NCI-H345 treated with DMSO at 0.1 percent for 48 hours (cell line): Measurements from ENCODE around the gene ZNF175.

ENCODE experiments used
- DNase-seq: peaks from one replicate; lab custom pipeline; 2025; ENCODE audit not compliant: unreplicated experiment; lab: John Stamatoyannopoulos, UW

The ZNF175 gene

DNA sequence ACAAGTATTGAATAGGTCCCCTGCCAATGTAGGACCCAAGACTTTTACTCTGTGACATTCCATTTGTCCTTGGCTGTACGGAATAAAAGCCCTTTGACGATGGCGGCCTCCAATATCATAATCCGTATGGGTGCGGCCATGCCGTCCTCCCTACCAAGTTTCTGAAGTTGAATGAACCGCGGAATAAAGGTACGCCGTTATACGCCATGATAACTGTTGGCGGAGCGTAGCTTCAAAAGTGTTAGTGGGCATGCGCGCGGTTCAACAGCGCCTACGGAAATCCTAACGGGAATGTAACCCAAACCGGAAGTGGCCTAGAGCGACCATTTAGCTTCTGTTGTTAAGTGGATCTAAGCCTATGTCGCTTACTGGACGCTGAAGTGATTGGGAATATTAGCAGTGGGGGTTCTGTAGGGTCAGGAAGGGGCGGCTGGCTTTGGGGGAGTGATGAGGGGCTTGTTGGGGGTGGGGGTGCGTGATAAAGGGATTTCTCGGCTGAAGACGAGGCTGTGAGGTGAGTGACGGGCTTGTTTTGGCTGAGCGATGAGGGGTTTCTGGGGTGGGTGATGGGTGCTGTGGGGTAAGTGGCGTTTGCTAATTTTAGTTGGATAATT, at the start of gene ZNF175:
Gene ZNF175 (plus strand): TSS at position 322 of the 614 bp plus-strand sequence. CDS start 2,047 bp downstream, outside the sequence.
- no peak for DNase-seq

DNA sequence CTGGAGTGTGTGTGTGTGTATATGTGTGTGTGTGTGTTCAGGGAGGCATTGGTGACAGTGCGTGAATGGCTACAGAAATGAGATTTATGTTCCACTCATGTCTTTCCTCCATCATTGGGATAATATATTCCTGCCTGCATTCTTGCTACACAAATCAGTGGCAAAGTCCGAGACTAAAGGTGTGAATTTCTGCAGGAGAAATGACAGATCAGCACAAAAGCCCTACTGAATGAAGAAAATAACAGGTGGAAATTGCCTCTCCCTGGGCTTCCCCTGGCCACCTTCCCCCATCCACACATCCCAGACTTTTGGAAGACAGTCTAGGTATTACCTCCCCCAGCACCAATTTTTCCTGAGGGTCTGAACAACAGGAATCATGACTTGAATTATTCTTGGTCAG, 49.7 kb upstream of the ZNF175 start:
- no peak for DNase-seq

DNA sequence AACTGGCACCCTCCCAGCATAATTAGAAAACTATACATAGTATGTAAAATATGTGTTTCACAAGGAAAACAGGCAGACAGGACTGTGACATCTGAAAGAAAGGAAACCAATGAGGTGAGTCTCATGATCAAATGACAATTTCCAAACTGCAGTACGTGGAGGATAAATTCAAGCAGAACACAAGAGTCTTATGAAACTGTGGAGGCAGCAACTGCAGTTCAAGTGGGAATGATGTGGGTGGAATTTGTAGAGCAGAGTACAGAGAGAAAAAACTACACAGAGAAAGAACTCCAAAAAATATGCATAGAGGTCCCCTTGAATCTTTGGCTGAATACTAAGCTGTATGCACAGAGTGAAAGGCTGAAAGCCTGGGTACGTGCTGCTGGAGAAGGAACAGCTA, 49.3 kb upstream of the ZNF175 start:
- DNase-seq = no peak

DNA sequence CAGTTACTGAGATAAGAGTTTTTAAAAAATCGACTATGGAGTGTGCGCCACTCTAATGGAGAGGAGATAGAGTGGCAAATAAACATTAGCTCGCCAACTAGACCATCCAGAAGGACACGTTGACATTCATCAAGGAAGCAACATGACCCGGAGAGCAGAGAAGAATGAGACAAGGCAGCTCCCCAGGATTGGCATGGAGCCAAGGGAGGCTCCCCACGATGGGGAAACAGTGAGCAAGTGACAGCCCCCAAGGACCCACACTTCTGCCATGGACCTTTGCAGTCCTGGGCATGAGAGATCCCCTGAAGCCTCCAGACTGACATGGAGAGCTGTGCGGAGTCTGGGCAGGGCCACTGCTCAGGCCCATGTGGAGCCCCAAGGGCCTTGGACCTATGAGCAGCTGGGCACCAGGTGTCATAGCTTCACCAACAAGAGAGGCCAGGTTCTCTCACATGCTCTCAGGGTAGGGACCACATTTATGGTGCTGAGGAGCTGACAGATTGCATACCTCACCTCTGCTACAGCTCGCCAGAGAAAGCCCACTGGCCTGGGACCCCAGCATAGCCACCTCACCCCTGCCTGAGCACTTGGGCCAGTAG, 46.3 kb upstream of the ZNF175 start:
- no peak for DNase-seq

DNA sequence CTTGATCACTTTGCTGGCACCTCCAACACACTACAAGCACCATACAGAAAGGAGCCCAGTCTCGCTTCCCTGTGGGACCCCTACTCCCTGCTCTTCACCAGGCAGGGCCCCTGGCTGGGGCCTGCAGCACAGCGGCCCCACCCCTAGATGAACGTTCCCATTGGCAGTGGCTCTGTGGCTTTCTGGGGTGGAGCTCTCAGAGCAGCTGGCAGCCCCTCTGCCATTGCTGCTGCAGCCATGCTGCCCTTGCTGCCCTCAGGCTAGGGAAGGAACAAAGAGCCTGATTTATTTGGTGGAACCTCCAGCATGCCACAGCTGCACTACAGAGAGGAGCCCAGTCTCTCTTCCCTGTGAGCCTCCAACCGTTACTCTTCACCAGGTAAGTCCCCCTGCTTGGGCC, 45.4 kb upstream of the ZNF175 start:
- no peak for DNase-seq

DNA sequence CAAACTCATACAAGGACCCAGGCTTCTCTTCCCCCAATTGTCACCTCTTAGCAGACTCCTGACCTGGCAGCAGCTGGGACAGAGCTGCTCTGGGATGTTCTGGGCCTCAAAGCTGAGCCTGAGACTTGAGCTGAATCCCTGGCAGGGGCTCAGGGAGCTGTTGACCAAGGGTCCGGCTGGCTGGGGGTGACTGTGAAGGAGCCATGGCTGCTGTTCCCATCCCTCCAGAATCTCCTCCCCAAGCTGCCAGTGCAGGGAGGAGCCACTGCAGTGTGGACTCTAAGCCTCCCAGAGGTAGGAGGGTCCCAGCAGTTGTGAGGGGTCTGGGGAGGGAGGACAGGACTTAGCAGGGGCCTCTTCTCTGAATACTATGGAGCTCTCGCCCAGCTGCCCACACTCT, 41.8 kb upstream of the ZNF175 start:
- no peak for DNase-seq

DNA sequence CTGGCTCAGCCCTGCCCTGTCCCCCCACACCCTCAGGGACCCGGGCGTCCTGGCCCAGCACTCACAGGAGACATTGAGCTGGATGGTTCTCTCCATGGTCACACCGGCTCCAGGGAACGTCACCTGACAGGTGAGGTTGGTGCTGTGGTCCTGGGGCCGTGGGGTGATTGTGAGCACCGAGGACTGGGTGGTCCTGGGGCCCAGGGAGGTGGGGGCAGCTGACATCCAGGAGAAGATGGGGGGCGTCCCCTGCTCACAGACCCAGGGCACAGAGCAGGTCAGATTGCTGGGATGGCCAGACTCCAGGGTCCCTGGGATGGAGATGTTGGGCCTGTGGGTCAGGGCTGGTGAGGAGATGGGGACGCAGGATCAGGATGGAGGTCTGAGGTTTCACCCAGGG, 40.5 kb upstream of the ZNF175 start:
- DNase-seq = no peak

DNA sequence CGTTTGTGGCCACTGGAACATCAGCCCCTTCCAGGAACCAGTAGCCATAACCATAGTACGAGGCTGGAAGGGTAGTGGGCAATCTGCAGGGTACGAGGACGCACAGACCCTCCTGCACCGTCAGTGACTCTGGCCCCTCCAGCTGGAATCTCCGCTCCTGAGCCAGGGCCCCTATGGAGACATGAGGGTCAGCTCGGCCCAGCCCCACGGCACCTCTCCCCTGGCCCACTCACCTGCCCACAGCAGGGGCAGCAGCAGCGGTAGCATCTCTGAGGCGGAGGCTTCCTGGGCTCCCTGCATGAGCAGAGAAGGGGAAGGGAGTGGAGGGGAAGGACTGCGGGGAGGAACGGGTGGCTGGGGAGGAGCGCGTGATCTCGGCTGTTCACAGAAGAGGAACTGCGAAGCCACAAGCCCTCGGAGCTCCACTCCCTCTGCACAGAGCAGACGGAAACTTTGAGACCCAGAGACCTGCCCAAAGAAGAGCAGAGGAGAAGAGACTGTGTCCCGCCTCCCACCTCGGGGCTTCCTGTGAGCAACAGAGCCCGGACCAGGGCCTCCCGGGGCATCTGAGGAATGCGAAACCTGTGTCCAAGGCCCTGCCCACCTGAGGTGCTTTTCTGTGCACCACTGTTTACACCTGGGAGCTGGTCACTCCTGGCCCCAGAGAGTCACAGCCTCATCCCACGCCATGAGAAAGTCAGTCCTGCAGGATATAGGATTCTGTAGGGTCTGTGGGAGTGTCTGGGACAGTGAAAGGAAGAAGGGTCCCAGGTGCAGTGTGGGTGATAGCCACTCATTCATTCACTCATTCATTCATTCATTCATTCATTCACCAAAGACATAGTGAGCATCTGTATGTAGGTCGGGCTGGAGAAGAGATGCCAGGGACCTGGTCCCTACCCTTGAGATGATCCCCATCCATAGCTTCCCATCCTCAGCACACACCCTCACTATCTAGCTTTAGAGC, 39.5 kb upstream of the ZNF175 start, which contains the start of gene SIGLEC6:
Gene SIGLEC6 (minus strand): TSS at position 322 of the 967 bp plus-strand sequence. CDS start 22 bp downstream, at position 300.
- no peak for DNase-seq

DNA sequence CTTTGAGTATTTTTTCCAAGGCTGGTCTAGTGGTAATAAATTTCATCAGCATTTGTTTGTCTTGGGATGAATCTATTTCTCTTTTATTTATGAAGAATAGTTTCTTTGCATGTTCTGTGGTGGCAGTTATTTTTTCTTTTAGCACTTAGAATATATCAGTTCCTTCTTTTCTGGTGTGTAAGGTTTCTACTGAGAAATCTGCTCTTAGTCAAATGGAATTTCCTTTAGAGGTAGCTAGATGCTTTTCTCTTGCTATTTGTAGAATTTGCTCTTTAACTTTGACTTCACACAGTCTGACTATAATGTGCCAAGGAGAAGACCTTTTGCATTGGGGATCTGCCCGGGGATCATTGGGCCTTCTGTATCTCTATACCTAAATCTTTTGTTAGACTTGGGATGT, 35.5 kb upstream of the ZNF175 start:
- DNase-seq = no peak

DNA sequence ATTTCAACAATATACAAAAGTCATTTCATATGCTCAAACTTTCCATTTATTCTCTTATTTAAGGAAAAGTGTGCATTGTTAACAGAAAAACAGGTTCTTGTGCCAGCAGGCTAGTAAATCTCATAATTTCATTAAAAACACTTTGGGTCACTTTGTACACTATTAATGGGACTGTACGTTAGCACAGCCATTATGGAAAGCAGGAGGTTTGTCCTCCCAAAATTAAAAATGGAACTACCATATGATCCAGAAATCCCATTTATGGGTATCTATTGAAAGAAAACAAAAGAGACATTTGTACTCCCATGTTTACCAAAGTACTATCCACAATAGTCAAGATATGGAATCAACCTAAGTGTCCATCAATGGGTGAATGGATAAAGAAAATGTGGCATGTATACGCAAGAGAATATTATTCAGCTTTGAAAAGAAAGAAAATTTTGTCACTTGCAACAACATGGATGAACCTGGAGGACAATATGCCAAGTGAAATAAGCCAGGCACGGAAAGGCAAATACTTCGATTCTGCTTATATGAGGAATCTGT, 31.2 kb upstream of the ZNF175 start:
- no peak for DNase-seq

DNA sequence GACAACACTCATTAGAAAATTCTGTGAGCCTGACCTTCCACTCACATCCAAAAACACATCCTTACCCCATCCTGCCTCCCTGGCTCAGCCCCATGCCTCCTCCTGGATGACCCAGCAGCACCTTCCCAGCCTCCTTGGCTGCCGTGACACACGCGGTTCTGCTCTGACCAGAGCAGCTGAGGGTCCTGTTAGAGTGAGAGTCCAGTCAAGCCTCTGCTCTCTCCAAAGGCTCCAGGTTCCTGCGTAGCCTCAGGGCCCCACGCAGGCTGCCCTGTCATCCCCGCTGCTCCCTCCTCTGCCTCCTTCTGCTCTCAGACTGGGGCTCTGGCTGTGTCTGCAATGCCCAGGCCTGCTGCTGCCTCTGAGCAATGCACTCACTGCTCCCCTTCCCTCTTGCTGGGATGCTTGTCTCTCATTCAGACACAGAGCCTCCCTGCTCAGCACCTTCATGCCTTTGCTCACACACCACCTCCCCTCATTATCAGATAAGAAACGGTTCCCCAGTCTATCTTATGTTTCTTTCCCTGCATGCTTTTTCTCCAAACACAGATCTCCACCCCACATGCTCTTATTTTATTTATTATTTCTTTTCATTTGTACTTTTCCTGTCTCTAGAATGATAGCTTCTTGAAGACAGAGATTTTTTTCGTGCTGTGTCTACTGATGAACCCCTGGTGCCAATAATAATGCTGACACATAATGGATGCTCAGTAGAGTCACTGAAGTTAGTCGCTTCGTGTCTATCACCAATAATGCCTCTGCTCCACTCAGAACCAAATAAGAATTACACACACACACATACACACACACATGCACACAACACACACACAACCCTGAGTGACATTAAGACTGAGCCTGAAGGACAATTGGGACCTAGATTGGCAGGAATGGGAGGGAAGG, 29.4 kb upstream of the ZNF175 start:
- DNase-seq = no peak

DNA sequence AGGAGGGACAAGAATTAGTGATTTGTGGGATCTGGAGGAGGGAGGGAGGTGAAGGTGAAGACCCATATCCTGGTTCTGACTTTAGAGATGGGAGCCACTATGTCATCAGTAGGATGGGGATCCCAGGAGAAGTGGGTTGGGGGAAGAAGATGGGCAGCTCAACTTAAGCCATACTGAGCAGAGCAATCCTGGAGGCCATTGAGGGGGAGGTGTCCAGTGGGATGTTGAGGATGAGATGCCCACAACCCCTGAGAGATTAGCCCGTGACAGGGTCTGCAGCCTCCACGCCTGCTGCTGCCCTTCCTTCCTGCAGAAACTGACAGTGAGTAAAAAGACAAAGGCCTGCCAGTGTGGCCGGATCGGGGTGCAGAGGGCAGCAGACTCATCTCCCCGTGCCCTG, 28.4 kb upstream of the ZNF175 start:
- DNase-seq = no peak

DNA sequence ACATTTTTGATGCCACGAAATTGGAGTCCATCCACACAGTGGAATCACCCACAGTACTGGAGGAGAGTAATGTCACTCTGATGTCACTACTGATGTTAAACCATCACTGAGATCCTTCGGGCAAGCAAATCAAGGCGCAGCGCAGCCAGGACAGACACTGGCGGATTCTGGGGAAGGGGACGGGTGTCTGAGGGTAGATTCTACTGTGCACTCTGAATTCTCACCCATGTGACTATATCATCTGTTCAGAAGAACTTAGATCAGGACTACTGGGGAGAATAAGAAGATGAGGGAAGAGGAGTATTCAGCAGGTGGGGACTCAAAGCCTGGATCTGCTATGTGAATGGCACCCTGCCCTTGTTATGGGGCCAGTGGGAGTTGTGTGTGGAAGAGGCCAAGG, 27.0 kb upstream of the ZNF175 start:
- no peak for DNase-seq

DNA sequence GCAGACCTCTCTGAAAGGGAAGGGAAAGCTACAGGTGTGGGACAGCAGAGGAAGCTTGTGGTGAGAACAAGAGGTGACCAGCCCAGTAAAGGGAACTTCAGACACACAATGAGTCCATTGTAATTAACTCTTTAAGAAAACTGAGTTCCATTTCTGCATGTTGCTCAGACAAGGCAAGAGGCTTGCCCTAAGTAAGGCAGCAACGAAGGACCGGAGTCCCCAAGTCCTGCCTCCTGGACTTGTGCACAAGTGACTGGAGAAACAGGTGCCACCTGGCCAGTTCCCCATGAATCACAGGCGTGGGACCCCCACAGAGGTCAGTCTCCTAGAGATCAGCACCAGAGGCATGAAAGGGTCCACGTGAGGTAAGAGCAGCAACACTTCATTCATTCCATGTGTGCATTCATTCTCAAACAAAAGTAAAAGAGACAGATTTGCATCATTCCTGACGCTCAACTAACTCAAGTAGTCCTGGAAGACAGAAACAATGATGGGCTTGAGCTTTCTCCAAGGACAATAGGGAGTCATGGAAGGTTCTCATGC, 24.9 kb upstream of the ZNF175 start:
- DNase-seq = no peak

DNA sequence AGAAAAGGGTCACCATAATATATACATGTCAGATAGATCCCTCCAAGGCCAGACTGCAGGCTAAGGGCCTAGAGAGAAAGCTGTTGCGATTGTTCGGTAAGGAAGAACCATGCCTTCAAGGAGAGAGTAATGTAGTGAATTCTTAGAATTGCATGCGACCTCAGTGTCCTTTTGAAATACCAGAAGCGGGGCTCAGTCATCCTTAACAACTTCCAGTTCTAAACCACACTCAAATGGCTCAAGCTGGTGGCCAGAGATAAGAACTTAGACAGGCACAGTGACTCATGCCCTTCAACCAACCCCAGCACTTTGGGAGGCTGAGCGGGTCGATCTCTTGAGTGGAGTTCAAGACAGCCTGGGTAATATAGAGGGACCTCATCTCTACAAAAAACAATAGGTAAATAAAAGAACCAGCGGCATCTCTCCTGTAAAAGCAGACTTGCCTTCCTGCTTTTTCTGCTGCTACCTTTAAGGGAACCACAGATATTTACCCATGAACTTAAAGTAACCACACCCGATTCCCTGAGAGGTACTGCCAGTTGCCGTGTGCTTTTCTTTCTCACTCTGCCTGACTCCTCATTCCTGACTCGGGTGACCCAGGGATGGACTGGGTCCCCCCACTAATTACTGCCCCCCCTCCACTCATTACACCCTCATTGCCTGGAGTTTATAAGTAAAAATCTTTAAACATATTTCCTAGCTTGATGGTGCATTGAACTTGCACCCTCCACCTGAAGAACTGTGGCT, 24.3 kb upstream of the ZNF175 start:
- no peak for DNase-seq

DNA sequence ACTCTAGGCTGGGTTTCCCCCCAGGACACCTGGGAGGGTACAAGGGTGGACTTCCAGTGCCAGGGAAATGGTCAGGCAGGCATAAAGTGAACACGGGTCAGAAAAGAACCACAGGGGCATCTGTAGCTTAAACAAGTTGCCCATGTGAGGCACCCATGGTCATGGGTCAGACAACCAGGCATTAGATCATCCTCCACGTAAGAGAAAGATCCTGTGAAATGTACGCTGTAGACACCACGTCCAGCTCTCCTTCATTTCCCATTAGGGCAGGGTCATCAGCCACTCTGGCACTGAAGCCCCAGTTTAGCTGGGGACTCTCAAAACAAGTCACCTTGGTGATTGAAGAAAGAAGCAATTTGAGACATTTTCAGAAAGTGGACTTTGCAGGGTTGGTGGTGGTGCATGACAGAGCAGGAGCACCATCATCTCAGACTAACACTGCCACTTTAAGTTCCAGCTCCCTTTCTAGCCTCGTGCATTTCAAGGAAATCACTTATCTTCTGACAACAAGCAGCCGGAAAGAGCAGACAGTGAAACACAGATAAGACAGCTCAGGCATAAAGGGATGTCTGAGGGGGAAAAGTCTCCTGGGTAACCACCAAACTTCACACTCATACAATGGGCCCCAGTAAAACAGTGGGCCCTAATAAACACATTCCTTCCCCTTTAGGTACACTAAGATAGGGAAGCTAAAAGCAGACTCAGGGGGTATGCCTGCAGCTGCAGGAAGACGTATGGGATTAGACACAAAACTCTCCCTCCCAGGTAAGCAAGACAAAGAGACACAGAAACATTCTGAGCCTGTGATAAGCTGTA, 23.5 kb upstream of the ZNF175 start:
- no peak for DNase-seq

DNA sequence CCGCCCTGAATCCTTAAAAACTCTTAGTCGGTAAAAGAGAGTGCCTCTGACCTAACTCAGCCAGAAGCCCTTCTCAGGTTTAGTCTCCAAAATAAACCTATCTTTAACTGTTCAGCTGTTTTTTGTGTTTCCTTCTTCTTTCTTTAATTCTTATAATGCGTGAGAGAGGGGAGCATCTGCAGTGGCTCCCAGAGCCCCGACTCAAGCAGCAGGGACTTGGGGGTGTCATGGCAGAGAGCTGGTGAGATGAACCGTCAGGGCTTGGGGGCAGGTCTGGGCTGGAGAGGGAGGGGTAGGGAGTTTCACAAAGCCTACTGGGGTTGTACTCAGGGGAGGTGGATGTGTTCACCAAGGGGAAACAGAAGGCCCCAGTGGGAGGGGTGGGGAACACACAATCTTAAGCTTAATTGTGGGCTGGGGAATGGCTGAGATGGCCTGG, 22.9 kb upstream of the ZNF175 start:
- no peak for DNase-seq

DNA sequence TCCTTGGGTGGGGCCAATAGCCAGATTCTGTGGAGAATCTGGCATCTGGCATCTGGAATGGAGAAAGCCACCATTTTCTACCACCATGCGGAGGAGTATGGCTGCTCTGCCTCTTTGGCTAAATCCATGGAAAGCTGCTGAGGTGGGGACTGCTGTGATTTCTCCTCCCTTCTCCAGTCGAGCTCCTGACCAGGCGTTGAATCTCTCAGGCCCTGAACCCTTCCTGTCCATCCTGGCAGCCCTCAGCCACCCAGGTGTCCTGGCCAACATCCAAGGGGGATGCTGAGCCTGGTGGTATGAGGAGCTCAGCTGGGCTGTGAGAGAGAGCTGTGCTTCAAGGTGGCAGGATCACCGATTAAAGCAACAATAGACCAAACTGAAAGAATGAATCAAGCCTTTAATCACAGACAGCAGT, 22.2 kb upstream of the ZNF175 start:
- no peak for DNase-seq
